ENCODE measurements around the gene ABHD15. TPM values are rescaled to one million over a fixed set of nuclear protein-coding genes. Genes with fewer than 3 reads are reported as not detected.
A peak's percentile ranks its signal among the peaks of the same experiment; 100 is the strongest.

Gene ABHD15
- total RNA-seq, 2 donors from 2014 or later, result 7.4 to 7.7 TPM

DNA sequence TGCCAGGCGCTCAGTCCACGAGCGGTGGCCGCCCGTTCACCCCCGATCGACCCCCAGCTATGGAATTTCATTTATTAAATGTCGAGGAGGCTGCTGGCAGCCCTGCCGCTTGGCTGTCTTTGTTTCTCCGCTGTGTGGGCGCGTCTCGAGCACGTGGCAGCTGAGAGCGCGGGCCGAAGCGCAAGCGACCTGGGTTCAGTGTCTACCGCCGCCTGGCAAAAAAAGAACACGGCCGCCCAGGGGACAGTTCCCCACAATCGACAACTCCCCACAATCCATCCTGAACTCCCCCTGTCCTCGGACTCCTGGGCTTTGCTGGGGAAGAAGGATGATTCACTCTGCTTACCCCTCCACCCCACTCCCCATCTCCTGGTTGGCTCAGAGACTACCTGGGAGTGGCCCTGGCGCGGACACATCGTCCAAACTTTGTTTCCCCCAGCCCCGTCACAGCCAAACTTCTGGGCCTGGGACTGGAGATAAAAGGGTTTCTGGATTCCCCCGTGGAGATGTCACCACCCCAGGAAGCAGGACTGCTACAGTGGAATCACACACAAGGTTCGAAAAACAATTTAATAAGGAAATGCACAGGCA, 24.4 kb upstream of the ABHD15 start:
- DNase-seq, result peak; percentile 48 to 62
- H3K27me3 Mint-ChIP-seq (ENCODE audit: low read depth), result no peaks in the 10 kb centered on the region
- H3K4me1 Mint-ChIP-seq (ENCODE audit: low read depth), result peaks cover 65% of the 10 kb centered on the region
- no peaks in the 10 kb centered on the region for H3K36me3 Mint-ChIP-seq (ENCODE audit: insufficient read depth in 2 of 2)
- no peak overlapping the region for H3K27ac Mint-ChIP-seq
- peak in 1 of 2 donors; percentile 17 for ATAC-seq (replicated peaks in 1 of 2)
- peak overlapping the region; percentile 89 to 95 for H3K4me3 Mint-ChIP-seq
- no peaks in the 10 kb centered on the region for H3K9me3 Mint-ChIP-seq

DNA sequence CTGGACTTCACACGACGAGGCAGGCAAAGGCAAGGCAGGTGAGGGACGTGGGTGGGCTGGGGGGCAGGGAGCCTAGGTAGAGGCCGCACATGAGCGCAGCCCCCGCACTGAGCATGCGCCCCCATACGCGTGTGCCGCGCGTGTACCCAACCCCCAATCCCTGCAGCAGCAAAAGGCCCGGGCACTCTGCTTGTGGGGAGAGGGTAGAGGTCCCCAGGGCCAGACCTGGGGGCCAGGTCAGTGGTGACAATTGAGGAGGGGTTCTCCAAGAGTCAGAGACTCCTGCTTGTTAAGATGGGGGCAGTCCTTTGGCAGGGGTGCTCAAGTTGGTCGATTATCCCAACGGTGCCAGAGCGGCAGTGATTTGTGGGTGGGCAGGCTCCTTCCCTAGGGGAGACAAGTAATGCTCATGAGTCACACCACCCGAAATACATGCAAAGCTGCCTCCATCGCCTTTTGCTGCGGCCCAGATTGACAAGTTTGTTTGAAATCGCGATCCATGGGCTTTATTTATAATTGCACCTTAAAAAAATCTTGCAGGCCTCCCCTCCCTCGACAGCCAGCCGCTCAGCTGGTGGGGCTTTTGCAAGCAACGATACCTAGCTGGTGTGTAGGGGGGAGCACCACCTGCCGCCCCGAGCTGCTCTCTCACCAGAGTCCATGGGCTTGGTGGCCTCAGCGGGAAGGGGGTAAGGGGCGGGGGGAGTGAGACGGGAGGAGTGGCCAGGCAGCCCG, 23.7 kb upstream of the ABHD15 start:
- H3K4me3 Mint-ChIP-seq, result peak overlapping the region; percentile 89 to 95
- H3K27me3 Mint-ChIP-seq (ENCODE audit: low read depth), result no peaks in the 10 kb centered on the region
- no peak overlapping the region for H3K27ac Mint-ChIP-seq
- no peaks in the 10 kb centered on the region for H3K36me3 Mint-ChIP-seq (ENCODE audit: insufficient read depth in 2 of 2)
- ATAC-seq (replicated peaks in 1 of 2), result peak in 1 of 2 donors; percentile 2
- no peak for DNase-seq
- no peaks in the 10 kb centered on the region for H3K9me3 Mint-ChIP-seq
- H3K4me1 Mint-ChIP-seq (ENCODE audit: low read depth), result peaks cover 72% of the 10 kb centered on the region

DNA sequence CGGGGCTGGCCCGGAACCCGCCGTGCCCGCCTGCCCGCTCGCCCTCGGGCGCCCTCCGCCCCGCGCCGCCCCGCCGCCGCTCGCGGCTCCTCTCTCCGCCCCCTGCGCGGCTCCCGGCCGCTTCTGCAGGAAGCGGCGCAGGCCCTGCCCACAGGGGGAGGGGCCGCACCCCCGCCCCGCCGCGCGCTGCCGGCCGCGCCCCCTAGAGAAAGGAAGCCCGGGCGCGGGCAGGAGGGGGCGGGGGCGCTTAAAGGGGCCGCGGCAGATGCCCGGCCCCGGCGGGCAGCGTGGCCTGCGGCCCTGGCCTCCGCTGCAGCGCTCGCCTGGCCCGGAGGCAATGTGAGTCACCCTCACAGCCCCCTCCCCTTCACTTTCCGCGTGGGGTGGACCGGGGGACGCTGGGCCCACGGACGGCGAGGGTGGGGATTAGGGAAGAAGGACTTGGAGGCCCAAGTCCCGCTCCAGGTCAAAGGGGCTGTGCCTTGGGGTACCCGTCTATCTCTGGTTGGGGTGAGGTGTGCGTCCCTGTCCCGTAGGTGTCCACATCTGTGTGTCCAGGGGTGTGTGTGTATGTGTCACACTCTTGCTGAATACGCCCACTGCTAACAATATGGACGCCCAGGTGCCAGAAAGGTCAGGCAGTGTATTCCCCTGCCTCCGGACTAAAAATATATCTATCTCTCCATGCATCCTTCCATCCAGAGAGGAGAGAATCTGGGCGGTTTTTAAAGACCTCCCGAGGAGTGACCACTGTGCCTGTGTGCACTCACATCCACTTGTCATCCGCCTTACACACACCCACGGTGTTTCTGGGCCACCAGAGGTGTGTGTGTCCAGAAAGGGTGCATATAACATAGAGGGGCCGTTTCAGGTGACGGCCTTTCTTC, 22.9 kb upstream of the ABHD15 start, which contains the start of gene GIT1:
Gene GIT1 (minus strand): TSS at position 125 of the 887 bp plus-strand sequence. CDS start 270 bp downstream, outside the sequence.
- Mint-ChIP-seq H3K27me3 (ENCODE audit: low read depth) (no peaks in the 10 kb centered on the region), H3K36me3 (ENCODE audit: insufficient read depth in 2 of 2) (no peaks in the 10 kb centered on the region), H3K27ac (peak within 1 kb of the TSS; percentile 83), H3K9me3 (no peaks in the 10 kb centered on the region), H3K4me3 (peak within 1 kb of the TSS; percentile 96), H3K4me1 (ENCODE audit: low read depth) (peaks cover 76% of the 10 kb centered on the region)
- ATAC-seq (replicated peaks in 1 of 2) (peak; percentile 74 to 77), DNase-seq (peak; percentile 88 to 92)

GRCh38 chr17:29588562-29589411, 21.9 kb upstream of the ABHD15 start:
- Mint-ChIP-seq H3K27me3 (ENCODE audit: low read depth) (no peaks in the 10 kb centered on the region), H3K9me3 (no peaks in the 10 kb centered on the region), H3K27ac (peak overlapping the region; percentile 55), H3K36me3 (ENCODE audit: insufficient read depth in 2 of 2) (peaks cover 0 to under 1% of the 10 kb centered on the region in 2 donors), H3K4me1 (ENCODE audit: low read depth) (peaks cover 77% of the 10 kb centered on the region), H3K4me3 (peak overlapping the region; percentile 96)
- DNase-seq, result peak; percentile 60 to 69
- ATAC-seq (replicated peaks in 1 of 2), result peak; percentile 16 to 27

DNA sequence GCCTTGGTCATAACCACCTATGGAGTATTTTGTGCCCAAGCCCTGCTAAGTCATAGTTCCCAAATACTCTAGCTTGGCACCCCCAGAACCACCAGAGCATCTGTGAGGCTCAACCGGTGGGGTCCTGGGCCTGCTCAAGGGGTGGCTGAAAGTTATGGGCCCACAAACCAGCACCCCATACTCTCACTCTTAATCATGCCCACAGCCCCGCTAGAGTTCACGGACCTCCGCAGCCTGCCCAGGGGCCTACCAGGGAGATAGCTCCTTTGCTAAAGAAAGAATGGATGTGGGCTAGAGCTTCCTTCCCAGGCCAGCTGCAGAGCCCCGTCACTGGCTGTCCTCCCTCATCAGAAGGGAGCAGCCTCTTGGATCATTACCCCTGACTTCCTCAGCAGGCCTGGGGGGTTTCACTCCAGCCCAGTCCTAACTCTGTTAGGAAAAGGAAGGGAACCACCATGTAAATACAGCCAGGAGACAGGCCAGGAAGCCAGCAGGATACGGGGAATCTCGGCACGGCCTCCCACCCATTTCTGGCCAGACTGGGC, 21.3 kb upstream of the ABHD15 start:
- Mint-ChIP-seq H3K27ac (peak overlapping the region; percentile 55), H3K36me3 (ENCODE audit: insufficient read depth in 2 of 2) (peaks cover 4% of the 10 kb centered on the region in 2 donors), H3K27me3 (ENCODE audit: low read depth) (no peaks in the 10 kb centered on the region), H3K4me1 (ENCODE audit: low read depth) (peaks cover 77% of the 10 kb centered on the region), H3K9me3 (no peaks in the 10 kb centered on the region), H3K4me3 (peak overlapping the region; percentile 96)
- DNase-seq, result peak in 1 of 2 donors; percentile 38
- ATAC-seq (replicated peaks in 1 of 2), result no peak

DNA sequence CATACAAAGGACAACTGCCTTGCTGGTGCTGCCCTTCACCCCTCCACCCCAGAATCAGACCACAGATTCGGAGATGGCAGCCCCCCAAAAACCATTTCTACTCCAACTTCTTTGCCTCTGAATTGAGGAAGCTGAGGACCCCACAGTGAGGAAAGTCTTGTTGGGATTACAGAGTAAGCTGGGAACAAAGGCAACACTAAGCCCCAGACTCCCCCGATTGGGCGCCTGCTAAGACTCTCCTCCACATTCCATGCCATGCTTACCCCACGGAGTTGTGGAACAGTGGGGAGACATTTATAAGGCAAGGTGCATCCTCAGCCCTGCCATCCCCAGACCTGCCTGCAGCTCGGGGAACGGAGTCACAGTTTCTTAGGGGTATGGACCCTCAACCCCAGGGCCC, 20.8 kb upstream of the ABHD15 start:
- no peak for DNase-seq
- no peak for ATAC-seq (replicated peaks in 1 of 2)
- peak overlapping the region; percentile 96 for H3K4me3 Mint-ChIP-seq
- H3K9me3 Mint-ChIP-seq, result no peaks in the 10 kb centered on the region
- H3K27ac Mint-ChIP-seq, result no peak overlapping the region
- peaks cover 6 to 7% of the 10 kb centered on the region in 2 donors for H3K36me3 Mint-ChIP-seq (ENCODE audit: insufficient read depth in 2 of 2)
- H3K27me3 Mint-ChIP-seq (ENCODE audit: low read depth), result no peaks in the 10 kb centered on the region
- peaks cover 74% of the 10 kb centered on the region for H3K4me1 Mint-ChIP-seq (ENCODE audit: low read depth)

- ATAC-seq (replicated peaks in 1 of 2) (no peak), DNase-seq (peak in 1 of 2 donors; percentile 25)
- peak overlapping the region; percentile 96 for H3K4me3 Mint-ChIP-seq
- no peaks in the 10 kb centered on the region for H3K27me3 Mint-ChIP-seq (ENCODE audit: low read depth)
- H3K36me3 Mint-ChIP-seq (ENCODE audit: insufficient read depth in 2 of 2), result peaks cover 11% of the 10 kb centered on the region in 2 donors
- peaks cover 67% of the 10 kb centered on the region for H3K4me1 Mint-ChIP-seq (ENCODE audit: low read depth)
- peak overlapping the region; percentile 48 for H3K27ac Mint-ChIP-seq
- H3K9me3 Mint-ChIP-seq, result no peaks in the 10 kb centered on the region
Measured at GRCh38 chr17:29586676-29587469, 20.0 kb upstream of the ABHD15 start.

DNA sequence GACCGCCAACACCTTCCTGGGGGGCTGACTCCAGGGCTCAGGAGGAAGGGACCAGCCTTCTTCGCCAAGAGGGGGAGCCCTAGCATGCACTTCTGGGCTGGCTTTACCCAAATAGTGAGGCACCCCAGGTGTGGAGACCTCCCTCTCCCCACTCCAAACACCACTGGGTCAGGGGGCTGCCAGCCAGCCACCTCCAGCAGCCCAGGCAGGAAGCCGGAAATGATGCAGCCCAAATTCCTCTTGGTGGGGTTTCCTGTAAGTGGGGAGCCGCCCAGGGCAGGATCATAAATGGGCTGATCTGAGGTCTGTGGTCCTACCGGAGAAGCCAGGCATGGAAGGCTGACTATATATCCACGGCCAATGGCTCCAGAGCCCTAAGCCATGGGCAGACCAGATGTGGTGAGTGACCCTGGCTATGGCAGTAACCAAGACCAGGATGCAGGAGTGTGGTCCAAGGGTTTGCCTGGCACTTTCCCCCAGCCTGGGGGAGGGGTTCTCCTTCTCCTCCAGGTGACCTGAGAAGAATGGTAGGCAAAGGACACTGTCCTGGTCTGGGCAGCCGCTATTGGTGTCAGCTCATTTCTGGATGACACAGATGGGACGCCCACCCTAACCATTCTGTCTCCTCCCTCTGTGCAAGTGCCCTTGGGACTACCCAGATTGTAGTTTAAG, 18.4 kb upstream of the ABHD15 start:
- Mint-ChIP-seq H3K27me3 (ENCODE audit: low read depth) (no peaks in the 10 kb centered on the region), H3K27ac (peak overlapping the region; percentile 82), H3K4me3 (peak overlapping the region; percentile 37 to 49), H3K9me3 (no peaks in the 10 kb centered on the region), H3K36me3 (ENCODE audit: insufficient read depth in 2 of 2) (peaks cover 13% of the 10 kb centered on the region in 2 donors), H3K4me1 (ENCODE audit: low read depth) (peaks cover 61% of the 10 kb centered on the region)
- no peak for ATAC-seq (replicated peaks in 1 of 2)
- peak in 1 of 2 donors; percentile 48 for DNase-seq

GRCh38 chr17:29584452-29585079, 17.7 kb upstream of the ABHD15 start:
- no peaks in the 10 kb centered on the region for H3K27me3 Mint-ChIP-seq (ENCODE audit: low read depth)
- no peaks in the 10 kb centered on the region for H3K9me3 Mint-ChIP-seq
- peaks cover 61% of the 10 kb centered on the region for H3K4me1 Mint-ChIP-seq (ENCODE audit: low read depth)
- H3K27ac Mint-ChIP-seq, result peak overlapping the region; percentile 77
- no peak overlapping the region for H3K4me3 Mint-ChIP-seq
- DNase-seq, result no peak
- ATAC-seq (replicated peaks in 1 of 2), result no peak
- H3K36me3 Mint-ChIP-seq (ENCODE audit: insufficient read depth in 2 of 2), result peaks cover 13% of the 10 kb centered on the region in 2 donors

DNA sequence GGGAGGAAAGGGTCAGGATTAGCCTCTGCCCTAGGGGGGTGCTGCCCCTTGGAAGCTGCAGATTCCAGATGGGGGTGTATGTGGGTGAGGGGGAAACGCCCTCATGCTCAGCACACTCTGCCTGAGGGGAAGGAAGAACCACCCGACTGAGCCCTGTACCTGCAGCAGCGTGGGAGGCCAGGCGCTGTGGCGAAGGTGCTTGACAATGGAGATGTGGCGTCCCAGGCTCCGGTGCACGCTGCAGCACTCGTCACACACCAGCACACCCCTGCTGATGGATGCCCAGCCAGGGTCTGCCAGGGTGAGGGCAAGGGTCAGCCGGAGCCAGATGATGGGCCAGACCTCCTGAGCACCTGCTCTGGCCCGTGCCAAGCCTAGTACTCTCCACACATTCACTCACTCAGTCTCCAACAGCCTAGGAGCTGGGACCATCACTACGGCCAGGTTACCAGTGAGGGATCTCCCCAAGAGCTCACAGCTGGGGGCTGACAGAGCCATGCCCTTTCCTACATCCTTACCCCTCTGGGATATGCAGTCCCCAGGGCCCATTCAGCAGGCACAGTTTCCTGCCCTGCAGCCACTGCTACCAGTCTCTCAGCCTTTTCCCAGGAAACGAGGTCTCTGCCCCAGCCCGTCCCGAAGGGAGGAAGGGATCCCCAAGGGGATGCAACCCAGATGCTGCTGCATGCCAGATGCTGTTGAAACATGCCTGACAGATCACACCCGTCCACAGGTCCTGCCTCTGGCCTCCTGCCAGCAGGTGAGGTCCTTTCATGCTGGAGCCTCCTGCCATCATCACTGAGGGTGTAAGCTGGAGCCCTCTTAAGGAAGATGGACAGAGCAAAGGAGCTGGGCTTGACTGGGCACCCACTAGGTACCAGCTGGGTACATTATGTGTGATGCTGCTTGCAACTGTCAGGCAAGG, 16.7 kb upstream of the ABHD15 start:
- ATAC-seq (replicated peaks in 1 of 2) (no peak), DNase-seq (no peak)
- Mint-ChIP-seq H3K9me3 (no peaks in the 10 kb centered on the region), H3K27me3 (ENCODE audit: low read depth) (no peaks in the 10 kb centered on the region), H3K4me3 (no peak overlapping the region), H3K4me1 (ENCODE audit: low read depth) (peaks cover 61% of the 10 kb centered on the region), H3K36me3 (ENCODE audit: insufficient read depth in 2 of 2) (peaks cover 13 to 15% of the 10 kb centered on the region in 2 donors), H3K27ac (peak overlapping the region; percentile 77)
